Liver (tissue), 9 donors: ENCODE measurements around the gene EZR. TPM values are rescaled to one million over a fixed set of nuclear protein-coding genes. Genes with fewer than 3 reads are reported as not detected.

Experiments used
- DNase-seq: peaks from one replicate; pipeline ENCODE4 v3.0.0-alpha.2; 2017; ENCODE audit warnings: low spot score
- H3K27ac ChIP-seq, 2 donors: one replicate each; pipeline ENCODE4 v1.7.0; 2013; ENCODE audit warnings: inconsistent platforms in 2 of 2, low read length in 2 of 2, control low read depth in 1 of 2, low read depth in 1 of 2, mild to moderate bottlenecking in 1 of 2
- H3K27me3 ChIP-seq, 4 donors: one replicate each; pipeline versions ENCODE4 v1.6.1 to v1.7.0; 2013; ENCODE audit warnings: low read length in 3 of 4, inconsistent platforms in 1 of 4, mild to moderate bottlenecking in 1 of 4, moderate library complexity in 1 of 4; ENCODE audit not compliant: control insufficient read depth in 4 of 4, insufficient read depth in 4 of 4
- H3K36me3 ChIP-seq, 4 donors: one replicate each; pipeline versions ENCODE4 v1.6.1 to v1.7.0; 2013; ENCODE audit warnings: low read length in 3 of 4, mild to moderate bottlenecking in 3 of 4, low read depth in 1 of 4, moderate library complexity in 1 of 4; ENCODE audit not compliant: control insufficient read depth in 4 of 4, insufficient read depth in 3 of 4
- H3K4me1 ChIP-seq, 4 donors: one replicate each; pipeline versions ENCODE4 v1.6.1 to v1.7.0; 2013; ENCODE audit warnings: low read length in 3 of 4, mild to moderate bottlenecking in 3 of 4, moderate library complexity in 1 of 4; ENCODE audit not compliant: control insufficient read depth in 4 of 4, insufficient read depth in 4 of 4
- H3K4me3 ChIP-seq, 3 donors: one replicate each; pipeline versions ENCODE4 v1.6.1 to v1.7.0; 2013; ENCODE audit warnings: low read length in 3 of 3, control low read depth in 1 of 3, low read depth in 1 of 3, mild to moderate bottlenecking in 1 of 3
- H3K9ac ChIP-seq, 2 donors: one replicate each; pipeline ENCODE4 v1.7.0; 2013; ENCODE audit warnings: low read length in 2 of 2, mild to moderate bottlenecking in 2 of 2, moderate library complexity in 2 of 2, control low read depth in 1 of 2, low read depth in 1 of 2
- H3K9me3 ChIP-seq, 4 donors: one replicate each; pipeline versions ENCODE4 v1.6.1 to v1.7.0; 2013; ENCODE audit warnings: low read length in 3 of 4; ENCODE audit not compliant: control insufficient read depth in 4 of 4
- FOXA1 ChIP-seq: IDR thresholded peaks from 2 replicates; pipeline ENCODE4 v1.6.1; 2016; ENCODE audit warnings: antibody characterized with exemption
- GABPA ChIP-seq, 2 donors: IDR thresholded peaks in 1 of 2; conservative IDR thresholded peaks in 1 of 2; 2 replicates each; pipeline ENCODE4 v1.6.1; 2016; ENCODE audit warnings: antibody characterized with exemption in 2 of 2, mild to moderate bottlenecking in 1 of 2, moderate library complexity in 1 of 2
- HNF4A ChIP-seq, 2 donors: conservative IDR thresholded peaks; 2 replicates each; pipeline ENCODE4 v1.6.1; 2016; ENCODE audit warnings: antibody characterized with exemption in 2 of 2, mild to moderate bottlenecking in 2 of 2
- MAX ChIP-seq: IDR thresholded peaks from 2 replicates; pipeline ENCODE4 v1.6.1; 2016; ENCODE audit warnings: antibody characterized with exemption
- RAD21 ChIP-seq, 2 donors: IDR thresholded peaks; 2 replicates each; pipeline ENCODE4 v1.6.1; 2016; ENCODE audit warnings: antibody characterized with exemption in 2 of 2, mild to moderate bottlenecking in 2 of 2
- REST ChIP-seq: IDR thresholded peaks from 2 replicates; pipeline ENCODE4 v1.6.1; 2016; ENCODE audit warnings: antibody characterized with exemption, mild to moderate bottlenecking
- RXRA ChIP-seq, 2 donors: IDR thresholded peaks; 2 replicates each; pipeline ENCODE4 v1.6.1; 2017 to 2018; ENCODE audit warnings: antibody characterized with exemption in 2 of 2, mild to moderate bottlenecking in 1 of 2
- YY1 ChIP-seq: IDR thresholded peaks from 2 replicates; pipeline ENCODE4 v1.6.1; 2016; ENCODE audit warnings: antibody characterized with exemption, mild to moderate bottlenecking
- ZBTB33 ChIP-seq: IDR thresholded peaks from 2 replicates; pipeline ENCODE4 v1.6.1; 2016; ENCODE audit warnings: antibody characterized with exemption
- WGBS: extraction: QIAGEN DNeasy Blood & Tissue Kit; methylation state at CpG from one replicate; pipeline ENCODE4 v1.1.7; 2013; 5-methylcytosine and 5-hydroxymethylcytosine counted together
- polyA plus RNA-seq, 2 donors: library from polyadenylated mRNA; stranded (reverse) in 1 of 2; unstranded in 1 of 2; fragments of 200-250 nt in 1 of 2; fragments of >200 nt in 1 of 2; fragmentation: Nextera tagmentation in 1 of 2; extraction: Ambion mirVana in 1 of 2; gene quantifications; one replicate each; pipeline versions ENCODE4 v1.2.1 to v1.2.3, GENCODE V29; 2013 to 2015
- total RNA-seq, 2 donors: library from RNA; depleted of rRNA; stranded (reverse); fragments of >200 nt; gene quantifications; one replicate each; pipeline ENCODE4 v1.2.3, GENCODE V29; 2014
- donor health status: healthy.
- donor health status: healthy.
- donor health status: healthy.
- donor health status: healthy.
- donor health status: healthy.

Gene EZR
- total RNA-seq (10 to 100 TPM; 22.4 to 28.5 TPM), polyA plus RNA-seq (10 to 100 TPM; 22.0 to 35.4 TPM)

- Histone ChIP-seq H3K27me3 (no peaks in the 10 kb centered on the region), H3K9ac (peak within 1 kb of the TSS; percentile 21 to 43), H3K36me3 (no peaks in the 10 kb centered on the region), H3K27ac (peak within 1 kb of the TSS; percentile 90 to 94), H3K9me3 (no peaks in the 10 kb centered on the region), H3K4me1 (peaks cover 6 to 25% (median 18%) of the 10 kb centered on the region in 4 donors), H3K4me3 (peak within 1 kb of the TSS; percentile 51 to 76 (median 58))
- peak; percentile 25 for TF ChIP-seq REST
- TF ChIP-seq MAX, result no peak
- peak in 1 of 2 donors; percentile 24 for TF ChIP-seq RAD21 (IDR thresholded peaks at IDR 0.05)
- TF ChIP-seq YY1, result peak; percentile 94
- DNase-seq, result peak; percentile 74
- 13% methylated on average over 67 of the region's 67 CpGs for WGBS
Observed at GRCh38 chr6:158819213-158819976, at the start of gene EZR. TSS of gene EZR (minus strand) at chr6:158819368. CDS start at chr6:158818093, 1,275 bp downstream.

- Histone ChIP-seq H3K4me3 (no peak overlapping the region), H3K9me3 (no peaks in the 10 kb centered on the region), H3K4me1 (peaks cover 0 to 6% (median 2%) of the 10 kb centered on the region in 4 donors), H3K27me3 (peaks cover 0 to 5% (median 0%) of the 10 kb centered on the region in 4 donors), H3K9ac (no peak overlapping the region), H3K27ac (no peak overlapping the region), H3K36me3 (no peaks in the 10 kb centered on the region)
- DNase-seq, result no peak
- TF ChIP-seq RXRA (IDR thresholded peaks at IDR 0.05) (no peak), MAX (no peak), ZBTB33 (no peak), GABPA (IDR thresholded peaks at IDR 0.05 in 1 of 2, conservative IDR thresholded peaks at IDR 0.05 in 1 of 2) (no peak), FOXA1 (no peak), RAD21 (IDR thresholded peaks at IDR 0.05) (no peak), REST (no peak), HNF4A (conservative IDR thresholded peaks at IDR 0.05) (no peak)
- 94% methylated on average over 6 of the region's 6 CpGs for WGBS
Observed at GRCh38 chr6:158868122-158868480, 48.9 kb upstream of the EZR start.
